ENCODE data around the gene PTPN7. TPM values are rescaled to one million over a fixed set of nuclear protein-coding genes. Genes with fewer than 3 reads are reported as not detected.

Gene PTPN7
- 100 to 1,000 TPM; 172 to 181 TPM for total RNA-seq

GRCh38 chr1:202160377-202160940, at the start of gene PTPN7:
TSS of gene PTPN7 (minus strand) at chr1:202160602. CDS start at chr1:202159402, 1,200 bp downstream.
- peaks cover 23% of the 10 kb centered on the region for H3K36me3 Mint-ChIP-seq
- ATAC-seq (ENCODE audit: low read depth) = peak; percentile 37
- peak; percentile 72 for DNase-seq

DNA sequence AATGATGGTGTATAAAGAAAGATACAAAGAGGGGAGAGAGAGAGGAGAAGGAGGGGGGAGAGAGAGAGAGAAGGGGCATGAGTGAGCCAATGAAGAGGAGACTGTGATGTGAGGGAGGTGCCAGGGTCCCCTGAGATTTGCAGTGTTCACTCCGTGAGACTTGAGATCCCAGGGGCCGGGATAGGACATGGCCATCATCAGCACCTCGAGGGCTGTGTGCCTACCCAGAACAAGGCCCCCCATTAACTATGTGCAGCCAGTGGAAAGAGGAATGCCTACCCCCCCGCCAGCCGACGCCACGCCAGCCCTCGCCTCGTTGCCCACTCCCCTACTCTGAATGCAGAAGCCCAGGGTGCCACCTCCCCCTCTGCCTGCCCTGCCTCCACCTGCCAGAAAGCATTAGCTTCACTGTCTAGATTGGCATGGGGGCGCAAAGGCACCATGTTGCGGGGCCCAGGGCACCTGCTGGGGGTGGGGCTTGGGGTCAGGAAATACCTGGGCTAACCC, 48.0 kb upstream of the PTPN7 start:
- Mint-ChIP-seq H3K9me3 (no peaks in the 10 kb centered on the region), H3K4me1 (no peaks in the 10 kb centered on the region), H3K36me3 (no peaks in the 10 kb centered on the region), H3K27ac (no peak overlapping the region), H3K27me3 (peaks cover 18% of the 10 kb centered on the region), H3K4me3 (no peak overlapping the region)
- DNase-seq (no peak), ATAC-seq (ENCODE audit: low read depth) (no peak)
- POLR2A ChIA-PET = no interaction called here

More at GRCh38 chr1:202160377-202160940, at the start of gene PTPN7:
- Mint-ChIP-seq H3K27me3 (no peaks in the 10 kb centered on the region), H3K4me1 (peaks cover 59% of the 10 kb centered on the region), H3K4me3 (peak within 1 kb of the TSS; percentile 96), H3K9me3 (no peaks in the 10 kb centered on the region), H3K27ac (peak within 1 kb of the TSS; percentile 100)
- POLR2A ChIA-PET = interaction anchor here (0.8 to 2.6 kb wide), 9 partner anchors 8 to 181 kb away, joined by 3 to 17 read pairs (median 4); partner anchors contain the start of genes ARL8A, LGR6 and UBE2T

- Mint-ChIP-seq H3K27ac (no peak overlapping the region), H3K27me3 (peaks cover 7% of the 10 kb centered on the region), H3K4me1 (no peaks in the 10 kb centered on the region), H3K4me3 (no peak overlapping the region), H3K36me3 (no peaks in the 10 kb centered on the region), H3K9me3 (no peaks in the 10 kb centered on the region)
- ATAC-seq (ENCODE audit: low read depth) (no peak), DNase-seq (no peak)
- POLR2A ChIA-PET = no interaction called here
These were observed 46.9 kb upstream of the PTPN7 start for GRCh38 chr1:202207292-202207691.

DNA sequence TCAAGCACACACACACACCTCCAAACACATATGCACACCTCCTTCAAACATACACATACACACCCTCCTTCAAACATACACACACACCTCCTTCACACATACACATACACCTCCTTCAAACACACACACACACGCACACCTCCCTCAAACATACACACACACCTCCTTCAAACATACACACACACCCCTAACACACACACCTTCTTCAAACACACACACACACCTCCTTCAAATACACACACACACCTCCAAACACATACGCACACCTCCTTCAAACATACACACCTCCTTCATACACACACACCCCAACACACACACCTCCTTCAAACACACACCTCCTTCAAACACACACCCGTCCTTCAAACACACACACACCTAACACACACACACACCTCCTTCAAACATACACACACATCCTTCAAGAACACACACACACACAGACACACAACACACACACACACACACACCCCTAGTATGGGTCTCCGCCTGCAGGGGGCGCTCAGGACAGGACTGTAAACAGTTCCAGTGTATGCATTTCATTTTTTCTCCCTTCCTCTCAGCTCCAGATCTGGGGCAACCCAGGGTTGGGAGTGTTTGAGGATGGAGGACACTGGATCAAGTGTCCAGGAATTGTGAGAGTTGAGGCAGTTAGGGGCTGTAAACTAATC, 45.3 kb upstream of the PTPN7 start:
- Mint-ChIP-seq H3K9me3 (no peaks in the 10 kb centered on the region), H3K4me3 (no peak overlapping the region), H3K27ac (no peak overlapping the region), H3K4me1 (peaks cover 9% of the 10 kb centered on the region), H3K27me3 (peaks cover 5% of the 10 kb centered on the region), H3K36me3 (no peaks in the 10 kb centered on the region)
- no peak for ATAC-seq (ENCODE audit: low read depth)
- DNase-seq = no peak
- POLR2A ChIA-PET = no interaction called here

GRCh38 chr1:202204065-202204464, 43.7 kb upstream of the PTPN7 start:
- H3K27me3 Mint-ChIP-seq = peaks cover 2% of the 10 kb centered on the region
- no peak for ATAC-seq (ENCODE audit: low read depth)
- no peak overlapping the region for H3K27ac Mint-ChIP-seq
- H3K4me3 Mint-ChIP-seq = no peak overlapping the region
- POLR2A ChIA-PET = no interaction called here
- H3K9me3 Mint-ChIP-seq = no peaks in the 10 kb centered on the region
- DNase-seq = no peak
- H3K36me3 Mint-ChIP-seq = no peaks in the 10 kb centered on the region
- peaks cover 12% of the 10 kb centered on the region for H3K4me1 Mint-ChIP-seq

DNA sequence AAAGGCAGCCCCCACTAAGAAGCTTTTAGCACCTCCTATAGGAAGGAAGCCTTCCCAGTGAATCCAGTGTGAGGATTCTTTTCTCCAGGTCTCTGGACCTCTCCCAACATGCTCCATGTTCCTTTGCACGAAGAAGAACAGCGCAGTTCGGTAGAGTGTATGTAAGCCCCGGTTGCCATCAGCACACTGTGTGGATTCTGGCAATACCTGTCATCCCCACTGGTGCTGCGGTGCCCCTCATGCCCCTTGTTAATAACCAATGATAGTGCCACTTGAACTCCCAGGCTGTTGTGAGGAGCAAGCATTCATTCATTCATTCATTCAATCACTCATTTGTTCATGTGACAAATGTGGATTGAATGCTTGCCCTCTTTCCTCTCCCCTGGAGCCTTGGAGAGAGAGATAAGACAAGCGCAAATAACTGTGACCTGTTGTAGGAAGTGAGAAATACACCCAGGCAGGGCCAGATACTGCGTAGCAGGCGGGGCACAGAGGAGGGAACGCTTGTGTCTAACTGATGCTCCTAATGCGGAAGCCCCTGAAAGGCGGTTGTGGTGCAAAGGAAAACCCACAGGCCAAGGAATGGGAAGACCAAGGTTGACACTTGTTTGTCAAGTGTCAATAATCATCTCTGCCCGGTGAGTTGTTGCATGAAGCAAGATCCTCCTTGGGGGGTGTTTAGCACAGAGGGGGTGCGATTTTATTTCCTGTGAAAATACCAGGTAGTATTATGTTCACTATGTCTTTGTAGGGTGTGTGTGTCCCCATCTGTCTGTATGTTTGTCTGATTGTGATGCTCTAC, 43.0 kb upstream of the PTPN7 start:
- Mint-ChIP-seq H3K9me3 (no peaks in the 10 kb centered on the region), H3K27ac (no peak overlapping the region), H3K4me3 (no peak overlapping the region), H3K27me3 (peaks cover 4% of the 10 kb centered on the region), H3K36me3 (no peaks in the 10 kb centered on the region), H3K4me1 (peaks cover 17% of the 10 kb centered on the region)
- ATAC-seq (ENCODE audit: low read depth) (peak; percentile 65), DNase-seq (no peak)
- POLR2A ChIA-PET = no interaction called here

DNA sequence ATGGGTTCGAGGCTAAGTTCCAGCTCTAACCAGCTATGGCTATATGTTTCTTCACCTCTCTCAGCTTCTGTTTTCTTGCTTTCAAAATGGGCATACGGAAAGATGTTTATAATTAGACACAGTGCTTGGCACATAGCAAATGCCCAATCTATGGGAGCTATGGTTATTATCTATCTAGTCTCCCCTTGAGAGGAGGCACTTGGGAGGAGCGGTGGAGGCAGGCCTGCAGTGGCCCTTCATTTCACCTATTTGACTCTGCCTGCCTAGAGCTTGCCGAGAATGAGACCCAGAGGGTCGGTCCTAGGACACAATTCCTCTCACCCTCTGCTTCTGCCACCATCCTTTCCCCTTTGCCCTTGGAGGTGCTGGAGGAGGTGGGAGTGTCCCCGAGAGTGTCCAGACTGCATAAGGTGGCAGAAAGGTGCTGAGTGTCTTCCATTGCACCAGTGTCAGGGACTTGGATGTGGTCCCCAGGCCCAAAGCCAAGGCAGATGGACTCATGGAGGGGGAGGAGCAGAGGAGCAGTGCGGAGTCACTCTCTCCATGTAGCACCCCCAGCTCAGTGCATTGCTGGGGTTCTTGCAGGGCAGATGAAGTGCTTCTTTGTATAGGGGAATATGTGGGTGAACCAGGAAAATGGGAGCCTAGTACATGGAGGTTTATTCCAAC, 42.2 kb upstream of the PTPN7 start:
- ATAC-seq (ENCODE audit: low read depth) (no peak), DNase-seq (no peak)
- POLR2A ChIA-PET = no interaction called here
- H3K4me3 Mint-ChIP-seq = no peak overlapping the region
- H3K36me3 Mint-ChIP-seq = no peaks in the 10 kb centered on the region
- no peaks in the 10 kb centered on the region for H3K9me3 Mint-ChIP-seq
- H3K27me3 Mint-ChIP-seq = peaks cover 7% of the 10 kb centered on the region
- H3K27ac Mint-ChIP-seq = no peak overlapping the region
- peaks cover 24% of the 10 kb centered on the region for H3K4me1 Mint-ChIP-seq

DNA sequence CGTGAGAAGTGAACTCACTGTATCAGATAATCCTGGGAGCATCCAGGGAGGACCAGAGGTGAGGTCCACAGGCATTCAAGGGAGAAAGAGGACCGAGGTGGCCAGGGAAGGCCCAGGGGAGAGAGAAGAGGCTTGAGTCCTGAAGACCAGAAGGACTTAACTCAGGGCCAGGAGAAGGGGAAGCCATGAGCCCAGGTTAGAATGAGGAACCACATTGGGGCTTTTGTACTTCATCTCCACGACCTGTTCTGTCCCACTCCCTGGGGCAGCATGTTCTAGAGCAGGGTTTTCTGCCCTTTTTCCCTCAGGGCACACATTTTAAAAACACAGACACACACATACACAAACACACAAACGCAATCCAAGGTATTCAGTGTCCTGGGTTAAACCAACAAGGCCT, 41.6 kb upstream of the PTPN7 start:
- no peaks in the 10 kb centered on the region for H3K9me3 Mint-ChIP-seq
- POLR2A ChIA-PET = no interaction called here
- no peak for DNase-seq
- no peaks in the 10 kb centered on the region for H3K36me3 Mint-ChIP-seq
- no peak overlapping the region for H3K27ac Mint-ChIP-seq
- no peak for ATAC-seq (ENCODE audit: low read depth)
- no peak overlapping the region for H3K4me3 Mint-ChIP-seq
- H3K4me1 Mint-ChIP-seq = peaks cover 24% of the 10 kb centered on the region
- peaks cover 7% of the 10 kb centered on the region for H3K27me3 Mint-ChIP-seq

GRCh38 chr1:202201266-202201665, 40.9 kb upstream of the PTPN7 start:
- POLR2A ChIA-PET = no interaction called here
- ATAC-seq (ENCODE audit: low read depth) (peak; percentile 19), DNase-seq (no peak)
- H3K4me1 Mint-ChIP-seq = peaks cover 26% of the 10 kb centered on the region
- no peaks in the 10 kb centered on the region for H3K36me3 Mint-ChIP-seq
- no peak overlapping the region for H3K27ac Mint-ChIP-seq
- no peak overlapping the region for H3K4me3 Mint-ChIP-seq
- peaks cover 12% of the 10 kb centered on the region for H3K27me3 Mint-ChIP-seq
- H3K9me3 Mint-ChIP-seq = no peaks in the 10 kb centered on the region

DNA sequence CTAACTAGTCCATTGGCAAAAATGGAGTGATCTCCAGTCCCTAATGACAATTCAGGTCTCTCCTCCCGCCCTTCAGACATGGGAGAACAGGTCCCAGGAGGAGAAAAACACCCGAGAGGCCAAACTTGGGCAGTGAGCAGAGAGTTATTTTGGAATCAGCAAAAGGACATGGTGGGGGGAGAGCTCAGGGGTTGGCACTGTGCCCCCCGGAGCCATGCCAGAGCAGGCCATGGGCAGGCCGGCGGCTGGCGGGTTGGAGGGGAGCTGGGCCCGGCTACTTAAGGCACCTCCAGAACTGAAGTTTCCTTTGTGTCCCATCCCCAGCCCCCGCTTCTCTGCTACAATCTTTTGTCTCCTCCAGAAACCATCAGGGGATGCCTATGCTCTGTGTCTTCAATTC, 40.3 kb upstream of the PTPN7 start:
- H3K36me3 Mint-ChIP-seq = no peaks in the 10 kb centered on the region
- no peak overlapping the region for H3K4me3 Mint-ChIP-seq
- POLR2A ChIA-PET = no interaction called here
- no peak for ATAC-seq (ENCODE audit: low read depth)
- no peaks in the 10 kb centered on the region for H3K9me3 Mint-ChIP-seq
- DNase-seq = no peak
- H3K4me1 Mint-ChIP-seq = peaks cover 26% of the 10 kb centered on the region
- peaks cover 18% of the 10 kb centered on the region for H3K27me3 Mint-ChIP-seq
- H3K27ac Mint-ChIP-seq = no peak overlapping the region

- POLR2A ChIA-PET = no interaction called here
- H3K9me3 Mint-ChIP-seq = no peaks in the 10 kb centered on the region
These were observed 39.7 kb upstream of the PTPN7 start for GRCh38 chr1:202200112-202200548.

DNA sequence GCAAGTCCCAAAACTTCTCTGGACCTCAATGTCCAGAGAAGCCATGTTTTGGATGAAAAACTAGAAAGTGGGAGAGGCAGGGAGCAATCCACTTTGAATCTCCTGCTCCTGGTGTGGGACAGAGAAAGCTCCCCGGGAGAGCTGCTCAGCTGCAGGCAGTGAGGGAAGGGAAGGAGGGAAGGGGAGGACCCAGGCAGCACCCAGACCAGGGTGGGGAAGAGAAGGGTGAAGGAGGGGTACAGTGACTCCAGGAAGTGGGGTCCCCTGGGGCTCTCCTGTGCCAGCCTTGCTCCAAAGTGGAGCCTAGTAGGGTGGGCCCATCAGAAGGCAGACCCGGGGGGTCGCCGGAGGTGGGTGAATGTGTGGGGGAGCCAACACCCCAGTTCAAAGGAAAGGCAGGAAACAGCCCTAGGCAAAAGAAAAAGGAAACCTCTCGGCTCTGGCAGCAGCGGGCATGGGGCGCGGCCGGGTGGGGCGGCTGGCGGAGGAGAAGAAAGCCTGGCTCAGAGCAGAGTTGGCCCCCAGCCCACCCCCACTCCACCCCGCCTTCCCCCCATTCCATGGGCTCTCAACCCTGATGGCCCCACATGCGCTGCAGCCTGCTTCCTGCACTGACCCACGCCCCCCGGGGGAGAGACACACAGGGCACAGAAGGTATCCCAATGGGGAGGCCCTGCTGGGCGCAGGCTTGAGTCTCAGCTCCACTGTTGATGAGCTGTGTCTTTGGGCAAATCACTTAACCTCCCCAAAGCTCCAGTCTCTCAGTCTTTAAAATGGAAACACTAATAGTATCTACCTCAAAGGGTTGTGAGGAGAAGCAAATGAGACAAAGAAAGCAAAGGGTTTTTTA, 38.9 kb upstream of the PTPN7 start:
- DNase-seq (no peak), ATAC-seq (ENCODE audit: low read depth) (no peak)
- POLR2A ChIA-PET = interaction anchor here (1.2 kb wide), 1 partner anchor 143 kb away, joined by 4 read pairs; the partner anchor contains the start of gene UBE2T
- peaks cover 32% of the 10 kb centered on the region for H3K27me3 Mint-ChIP-seq
- H3K4me3 Mint-ChIP-seq = no peak overlapping the region
- peaks cover 26% of the 10 kb centered on the region for H3K4me1 Mint-ChIP-seq
- no peaks in the 10 kb centered on the region for H3K9me3 Mint-ChIP-seq
- H3K36me3 Mint-ChIP-seq = no peaks in the 10 kb centered on the region
- no peak overlapping the region for H3K27ac Mint-ChIP-seq

More at GRCh38 chr1:202200112-202200548, 39.7 kb upstream of the PTPN7 start:
- no peak overlapping the region for H3K4me3 Mint-ChIP-seq
- no peaks in the 10 kb centered on the region for H3K36me3 Mint-ChIP-seq
- ATAC-seq (ENCODE audit: low read depth) = no peak
- H3K27ac Mint-ChIP-seq = no peak overlapping the region
- H3K4me1 Mint-ChIP-seq = peaks cover 26% of the 10 kb centered on the region
- H3K27me3 Mint-ChIP-seq = peaks cover 24% of the 10 kb centered on the region
- DNase-seq = no peak

Measured in activated naive CD8-positive, alpha-beta T cell treated with anti-CD3 and anti-CD28 coated beads, Interleukin-2, amount 10 ng/mL, durations not matched to agents 7 days and 5 days (primary cell).